Measurements from ENCODE around the gene SLC35A2. TPM values are rescaled to one million over a fixed set of nuclear protein-coding genes. Genes with fewer than 3 reads are reported as not detected.

Gene SLC35A2
- total RNA-seq, 4 donors from 2014 or later: 17.1 to 32.3 (median 24.3) TPM

DNA sequence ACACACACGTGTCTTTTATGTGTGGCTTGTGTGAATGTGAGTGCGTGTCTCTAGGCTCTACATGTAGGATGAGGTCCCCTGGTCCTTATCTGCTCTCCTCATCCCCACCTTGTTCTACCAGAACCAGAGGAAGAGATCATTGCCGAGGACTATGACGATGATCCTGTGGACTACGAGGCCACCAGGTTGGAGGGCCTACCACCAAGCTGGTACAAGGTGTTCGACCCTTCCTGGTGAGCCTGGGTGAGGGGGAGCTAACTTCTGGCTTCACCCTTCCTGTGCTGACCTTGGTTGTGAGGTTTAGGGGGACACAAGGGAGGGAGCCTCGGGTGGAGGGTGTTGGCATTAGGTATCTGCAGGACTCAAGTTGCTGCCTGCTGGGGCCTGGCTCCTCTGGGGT is 10.4 kb downstream of the SLC35A2 start:
- 89% methylated on average over 7 of the region's 7 CpGs for WGBS
- TF ChIP-seq, protein P1, sequence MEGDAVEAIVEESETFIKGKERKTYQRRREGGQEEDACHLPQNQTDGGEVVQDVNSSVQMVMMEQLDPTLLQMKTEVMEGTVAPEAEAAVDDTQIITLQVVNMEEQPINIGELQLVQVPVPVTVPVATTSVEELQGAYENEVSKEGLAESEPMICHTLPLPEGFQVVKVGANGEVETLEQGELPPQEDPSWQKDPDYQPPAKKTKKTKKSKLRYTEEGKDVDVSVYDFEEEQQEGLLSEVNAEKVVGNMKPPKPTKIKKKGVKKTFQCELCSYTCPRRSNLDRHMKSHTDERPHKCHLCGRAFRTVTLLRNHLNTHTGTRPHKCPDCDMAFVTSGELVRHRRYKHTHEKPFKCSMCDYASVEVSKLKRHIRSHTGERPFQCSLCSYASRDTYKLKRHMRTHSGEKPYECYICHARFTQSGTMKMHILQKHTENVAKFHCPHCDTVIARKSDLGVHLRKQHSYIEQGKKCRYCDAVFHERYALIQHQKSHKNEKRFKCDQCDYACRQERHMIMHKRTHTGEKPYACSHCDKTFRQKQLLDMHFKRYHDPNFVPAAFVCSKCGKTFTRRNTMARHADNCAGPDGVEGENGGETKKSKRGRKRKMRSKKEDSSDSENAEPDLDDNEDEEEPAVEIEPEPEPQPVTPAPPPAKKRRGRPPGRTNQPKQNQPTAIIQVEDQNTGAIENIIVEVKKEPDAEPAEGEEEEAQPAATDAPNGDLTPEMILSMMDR (IDR thresholded peaks at IDR 0.05): no peak
- TF ChIP-seq POLR2A (IDR thresholded peaks at IDR 0.05) (no peak), EP300 (IDR thresholded peaks at IDR 0.05) (no peak)
- Histone ChIP-seq H3K4me3 (no peak overlapping the region), H3K27ac (no peak overlapping the region), H3K9me3 (no peaks in the 10 kb centered on the region), H3K36me3 (peaks cover 35% of the 10 kb centered on the region), H3K27me3 (no peaks in the 10 kb centered on the region), H3K4me1 (peaks cover 8% of the 10 kb centered on the region)
- no peak for DNase-seq (ENCODE audit: low spot score in 2 of 2)

- TF ChIP-seq POLR2A (IDR thresholded peaks at IDR 0.05): no peak
- TF ChIP-seq, protein P1 (IDR thresholded peaks at IDR 0.05): no peak
- 72% methylated on average over 8 of the region's 8 CpGs for WGBS
- H3K9me3 ChIP-seq: no peaks in the 10 kb centered on the region
- H3K4me1 ChIP-seq: peaks cover 8% of the 10 kb centered on the region
- H3K36me3 ChIP-seq: peaks cover 26% of the 10 kb centered on the region
- peak overlapping the region; percentile 29 for H3K27ac ChIP-seq
- H3K27me3 ChIP-seq: no peaks in the 10 kb centered on the region
- H3K4me3 ChIP-seq: peak overlapping the region; percentile 56
- DNase-seq (ENCODE audit: low spot score in 2 of 2): no peak
Measured at GRCh38 chrX:48899078-48899410, 12.4 kb downstream of the SLC35A2 start.

DNA sequence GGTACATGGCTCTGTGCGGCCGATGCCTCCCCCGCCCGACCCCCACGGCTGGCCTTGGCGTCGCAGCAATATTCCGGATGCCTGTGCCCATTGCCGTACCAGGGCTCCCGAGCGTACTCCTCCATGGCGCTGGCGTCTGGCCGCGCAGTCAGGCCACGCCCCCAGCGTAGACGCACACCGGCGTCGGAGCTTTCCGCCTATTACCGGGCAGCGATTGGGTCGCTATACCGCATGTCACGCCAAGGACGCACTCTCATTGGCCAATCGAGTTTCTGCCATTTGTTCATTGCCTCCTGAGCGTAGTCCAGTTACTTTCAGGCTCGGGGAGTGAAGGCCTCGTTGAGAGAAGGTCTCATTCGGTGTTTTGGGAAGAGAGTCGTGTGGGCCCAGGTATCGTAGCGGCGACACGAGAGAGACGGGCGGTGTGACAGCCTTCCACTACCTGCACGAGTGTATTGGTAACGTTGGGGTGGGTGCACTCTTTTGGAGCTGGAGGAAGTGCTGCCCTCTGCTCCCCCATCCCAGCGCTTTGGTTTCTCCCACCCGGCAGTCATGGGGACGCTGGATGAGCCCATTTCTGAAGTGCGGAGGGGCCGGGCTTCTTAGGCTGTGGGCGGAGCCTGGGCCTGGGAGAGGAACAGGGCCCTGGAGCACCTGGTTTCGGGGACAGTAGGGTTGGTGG is 13.7 kb downstream of the SLC35A2 start, which contains the start of the genes PQBP1 and TIMM17B:
TSS of gene PQBP1 (plus strand) at position 306 of the 682 bp plus-strand sequence. CDS start 580 bp downstream, outside the sequence.
TSS of gene TIMM17B (minus strand) at position 144 of the 682 bp plus-strand sequence. CDS start at position 125, 19 bp downstream.
- H3K9me3 ChIP-seq: no peaks in the 10 kb centered on the region
- peak within 1 kb of the TSS; percentile 93 for H3K27ac ChIP-seq
- H3K4me3 ChIP-seq: peak within 1 kb of the TSS; percentile 56
- WGBS: 32% methylated on average over 39 of the region's 49 CpGs
- TF ChIP-seq EP300 (IDR thresholded peaks at IDR 0.05) (no peak), POLR2A (IDR thresholded peaks at IDR 0.05) (peak in 1 of 2 donors; percentile 66), POLR2AphosphoS5 (IDR thresholded peaks at IDR 0.05) (peak; percentile 2 to 68 (median 20))
- TF ChIP-seq, protein P1 (IDR thresholded peaks at IDR 0.05): no peak
- peaks cover 8% of the 10 kb centered on the region for H3K4me1 ChIP-seq
- peaks cover 25% of the 10 kb centered on the region for H3K36me3 ChIP-seq
- peak; percentile 92 for DNase-seq (ENCODE audit: low spot score in 2 of 2)
- H3K27me3 ChIP-seq: no peaks in the 10 kb centered on the region

GRCh38 chrX:48897157-48897624 is 14.3 kb downstream of the SLC35A2 start:
- TF ChIP-seq POLR2A (IDR thresholded peaks at IDR 0.05) (no peak), EP300 (IDR thresholded peaks at IDR 0.05) (no peak), POLR2AphosphoS5 (IDR thresholded peaks at IDR 0.05) (no peak)
- TF ChIP-seq, protein P1 (IDR thresholded peaks at IDR 0.05): no peak
- Histone ChIP-seq H3K9me3 (no peaks in the 10 kb centered on the region), H3K4me3 (peak overlapping the region; percentile 56), H3K4me1 (peaks cover 9% of the 10 kb centered on the region), H3K27ac (peak overlapping the region; percentile 93), H3K36me3 (peaks cover 19% of the 10 kb centered on the region), H3K27me3 (no peaks in the 10 kb centered on the region)
- WGBS: 40% methylated on average over 38 of the region's 38 CpGs
- peak; percentile 87 to 91 for DNase-seq (ENCODE audit: low spot score in 2 of 2)

DNA sequence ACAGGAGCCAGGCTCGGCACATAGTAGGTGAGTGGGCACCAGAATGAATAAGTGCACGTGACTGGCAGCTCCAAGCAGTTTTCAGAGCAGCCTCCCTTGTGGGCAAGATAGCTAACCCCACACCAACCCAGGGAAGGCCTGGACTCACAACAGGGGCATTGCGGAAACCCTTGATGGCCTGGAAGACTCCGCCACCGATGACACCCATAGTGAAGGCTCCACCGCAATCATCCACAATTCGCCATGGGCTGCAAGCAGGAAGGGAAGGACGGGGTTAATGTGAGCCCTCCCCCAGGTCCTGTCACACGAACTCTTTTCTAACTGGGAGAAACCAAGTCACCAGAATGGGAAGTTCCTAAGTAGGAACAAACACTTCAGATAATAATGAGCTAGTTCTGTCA is 14.8 kb downstream of the SLC35A2 start:
- WGBS: 43% methylated on average over 8 of the region's 9 CpGs
- DNase-seq (ENCODE audit: low spot score in 2 of 2): peak in 1 of 2 donors; percentile 59
- Histone ChIP-seq H3K27ac (peak overlapping the region; percentile 93), H3K4me1 (peaks cover 13% of the 10 kb centered on the region), H3K4me3 (peak overlapping the region; percentile 56), H3K36me3 (peaks cover 14% of the 10 kb centered on the region), H3K27me3 (no peaks in the 10 kb centered on the region), H3K9me3 (no peaks in the 10 kb centered on the region)
- TF ChIP-seq, protein P1 (IDR thresholded peaks at IDR 0.05): no peak
- no peak for TF ChIP-seq POLR2A (IDR thresholded peaks at IDR 0.05)
- no peak for TF ChIP-seq POLR2AphosphoS5 (IDR thresholded peaks at IDR 0.05)
- no peak for TF ChIP-seq EP300 (IDR thresholded peaks at IDR 0.05)
